Measurements from ENCODE around the gene PEA15.

PEA15 gene

GRCh38 chr1:160239582-160240299 is 34.6 kb downstream of the PEA15 start:
- no peak for DNase-seq (ENCODE audit: low spot score)

- DNase-seq (ENCODE audit: low spot score) = no peak
Observed at GRCh38 chr1:160243767-160244166, 38.6 kb downstream of the PEA15 start.

DNA sequence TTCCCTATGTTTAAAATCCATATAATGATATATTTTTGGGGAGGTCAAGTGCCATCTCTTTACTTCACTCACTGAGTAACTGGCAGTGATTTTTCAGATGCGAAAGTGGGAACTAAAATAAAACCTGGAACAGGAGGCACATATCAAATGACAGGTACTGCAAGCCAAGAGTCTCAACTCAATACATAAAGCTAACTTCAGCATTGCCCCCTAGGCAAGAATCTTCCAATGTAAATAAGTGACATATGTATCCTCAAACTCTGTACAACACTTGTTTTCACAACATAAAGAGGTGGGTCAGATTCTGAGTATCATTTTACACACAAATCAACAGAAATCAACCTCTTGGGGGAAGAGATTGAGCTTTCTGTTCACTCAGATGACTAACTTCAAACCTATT is 39.0 kb downstream of the PEA15 start:
- no peak for DNase-seq (ENCODE audit: low spot score)

GRCh38 chr1:160245434-160245833 is 40.2 kb downstream of the PEA15 start:
- no peak for DNase-seq (ENCODE audit: low spot score)

- DNase-seq (ENCODE audit: low spot score) = no peak
Observed at GRCh38 chr1:160247053-160247452, 41.9 kb downstream of the PEA15 start.

DNA sequence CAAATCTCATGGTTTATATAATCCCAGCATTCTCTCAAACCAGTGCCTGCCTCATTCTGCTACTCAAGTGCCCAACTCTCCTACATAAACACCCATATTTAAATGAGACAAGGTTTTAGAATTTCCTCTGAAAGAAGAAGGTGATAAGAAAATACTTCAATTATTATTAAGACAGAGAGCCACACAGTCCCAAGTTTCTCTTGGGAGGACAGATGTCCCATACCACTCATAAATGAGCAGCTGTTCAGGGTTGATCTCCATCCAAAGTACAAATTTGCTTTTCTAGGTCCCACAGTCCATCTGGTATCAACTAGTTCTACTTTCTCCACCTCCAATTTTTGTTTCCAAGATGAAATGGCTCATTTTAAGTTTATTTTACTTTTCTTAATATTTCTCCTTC is 45.8 kb downstream of the PEA15 start:
- peak; percentile 24 for DNase-seq (ENCODE audit: low spot score)

DNA sequence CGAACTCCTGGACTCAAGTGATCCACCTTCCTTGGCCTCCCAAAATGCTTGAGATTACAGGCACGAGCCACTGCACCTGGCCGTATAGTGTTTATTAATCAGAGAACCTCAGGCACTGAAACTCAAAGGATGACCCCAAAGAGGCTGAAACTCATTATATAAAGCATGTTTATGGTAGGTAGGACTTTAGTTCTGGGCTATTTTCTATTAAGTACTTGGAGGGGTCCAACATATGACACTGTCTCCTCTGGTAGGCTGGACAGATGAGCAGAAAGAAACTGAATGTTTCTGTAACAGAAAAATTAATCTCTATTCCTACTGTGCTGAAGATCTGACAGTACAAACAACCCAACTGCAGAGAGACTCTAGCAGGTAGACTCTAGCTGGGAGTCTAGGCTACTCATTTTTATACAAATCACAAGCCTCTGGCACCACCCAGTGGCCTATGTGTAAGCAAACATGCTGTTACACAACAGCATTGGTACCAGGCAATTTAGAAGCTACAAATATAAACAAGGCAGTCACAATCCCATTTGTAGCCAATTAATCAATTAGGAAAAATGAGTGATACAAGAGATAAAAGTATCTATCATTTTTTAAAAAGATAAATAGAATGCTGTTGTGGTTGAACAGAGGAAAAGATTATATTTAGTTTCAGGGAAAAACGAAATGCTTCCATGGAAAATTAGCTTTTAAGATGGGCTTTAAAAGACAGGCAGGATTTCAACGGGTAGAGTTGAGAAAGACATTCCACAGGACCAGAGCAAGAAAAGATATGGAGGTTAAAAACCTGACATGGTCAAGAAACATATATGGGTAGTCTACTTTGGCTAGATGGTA is 46.7 kb downstream of the PEA15 start:
- DNase-seq (ENCODE audit: low spot score) = peak; percentile 93

DNA sequence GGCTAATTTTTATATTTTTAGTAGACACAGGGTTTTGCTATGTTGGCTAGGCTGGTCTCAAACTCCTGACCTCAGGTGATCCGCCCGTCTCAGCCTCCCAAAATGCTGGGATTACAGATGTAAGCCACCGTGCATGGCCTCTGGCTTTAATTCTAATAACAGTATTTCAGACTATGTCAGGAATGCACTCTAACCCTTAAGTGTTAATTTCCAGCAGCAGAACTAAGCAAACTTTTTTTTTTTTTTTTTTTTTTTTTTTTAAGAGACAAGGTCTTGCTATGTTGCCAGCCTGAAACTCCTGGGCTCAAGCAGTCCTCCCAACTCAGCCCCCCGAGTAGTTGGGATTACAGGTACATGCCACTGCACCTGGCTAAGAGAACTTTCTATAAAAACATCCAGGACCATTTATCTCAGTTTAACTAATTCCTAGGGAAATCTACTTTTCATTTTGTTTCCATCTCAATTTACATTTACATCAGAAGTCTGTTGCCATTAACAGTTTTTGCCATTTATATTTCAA is 50.7 kb downstream of the PEA15 start:
- DNase-seq (ENCODE audit: low spot score) = no peak

DNA sequence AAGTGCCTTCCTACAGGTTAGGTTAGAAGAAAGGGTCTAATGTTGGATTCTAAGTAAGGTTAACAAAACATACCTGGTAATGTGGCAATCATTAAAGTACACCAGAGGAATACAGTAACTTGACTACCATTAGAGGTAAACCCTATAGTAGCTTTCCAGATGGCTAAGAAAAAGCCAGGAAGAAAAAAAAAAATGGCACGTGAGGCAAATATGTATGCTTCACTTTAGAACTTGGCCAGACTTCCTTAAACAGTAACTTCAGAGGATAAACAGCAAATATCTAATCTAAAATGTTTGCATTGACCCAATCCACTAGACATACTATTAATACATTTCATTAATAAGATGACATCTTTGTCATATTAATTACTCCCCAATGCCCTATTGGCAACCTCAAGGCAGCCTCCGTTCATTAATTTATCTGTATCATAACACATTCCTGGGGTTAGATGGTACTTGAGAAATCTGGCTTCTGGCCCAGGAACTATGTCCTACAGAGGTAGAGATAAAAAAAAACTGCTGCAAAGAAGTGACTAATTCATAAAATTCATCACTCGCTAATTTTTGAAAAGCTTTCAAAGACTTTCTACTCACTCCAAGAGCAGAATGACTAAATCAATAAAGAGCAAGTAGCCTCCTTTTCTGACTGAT is 51.3 kb downstream of the PEA15 start:
- DNase-seq (ENCODE audit: low spot score) = no peak

- peak; percentile 8 for DNase-seq (ENCODE audit: low spot score)
Observed at GRCh38 chr1:160257411-160258015, 52.3 kb downstream of the PEA15 start.

- DNase-seq (ENCODE audit: low spot score) = no peak
Observed at GRCh38 chr1:160258177-160258798, 53.1 kb downstream of the PEA15 start.

DNA sequence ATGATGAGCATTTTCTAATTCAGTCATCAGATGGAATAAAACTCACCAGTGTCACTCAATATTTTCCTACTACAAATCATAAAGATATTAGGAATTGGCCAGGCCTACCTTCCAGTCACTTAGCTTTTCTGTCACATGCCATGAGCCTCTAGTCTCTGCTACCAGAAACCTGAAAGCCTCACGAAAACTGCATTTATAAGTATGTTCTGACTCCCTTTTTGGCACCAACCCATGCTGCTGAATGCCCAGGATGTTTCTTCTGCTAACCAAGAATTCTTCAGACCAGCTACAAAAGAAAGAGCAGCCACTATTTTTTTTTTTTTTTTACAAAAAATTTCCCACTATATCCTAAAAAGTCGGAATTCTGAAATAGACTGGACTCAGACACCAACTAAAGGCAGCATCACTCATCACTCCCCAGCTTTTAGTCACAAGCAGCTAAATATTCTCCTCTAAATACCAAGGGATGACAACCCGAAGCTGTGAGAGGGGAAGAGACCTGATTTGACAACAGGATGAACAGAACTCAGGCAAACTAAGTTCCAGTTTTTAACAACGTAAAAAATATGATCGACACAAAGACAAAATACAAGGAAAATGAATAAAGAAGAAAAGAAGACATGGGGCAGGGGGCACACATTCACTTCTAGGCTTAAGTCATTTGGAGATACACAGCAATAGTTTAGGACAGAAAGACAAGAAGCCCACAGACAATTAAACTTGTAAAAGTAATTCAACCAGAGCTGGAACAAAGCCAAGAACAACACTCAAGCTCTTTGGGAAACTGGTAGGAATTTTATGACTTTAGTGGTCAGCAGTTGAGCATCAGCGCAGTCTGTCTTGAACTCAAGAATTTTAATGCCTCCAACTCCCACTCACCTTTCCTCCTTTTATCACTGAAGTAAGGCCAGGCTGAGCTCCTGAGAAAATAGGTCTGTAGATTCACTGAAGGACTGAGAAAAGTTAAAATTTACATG is 55.5 kb downstream of the PEA15 start:
- no peak for DNase-seq (ENCODE audit: low spot score)

DNA sequence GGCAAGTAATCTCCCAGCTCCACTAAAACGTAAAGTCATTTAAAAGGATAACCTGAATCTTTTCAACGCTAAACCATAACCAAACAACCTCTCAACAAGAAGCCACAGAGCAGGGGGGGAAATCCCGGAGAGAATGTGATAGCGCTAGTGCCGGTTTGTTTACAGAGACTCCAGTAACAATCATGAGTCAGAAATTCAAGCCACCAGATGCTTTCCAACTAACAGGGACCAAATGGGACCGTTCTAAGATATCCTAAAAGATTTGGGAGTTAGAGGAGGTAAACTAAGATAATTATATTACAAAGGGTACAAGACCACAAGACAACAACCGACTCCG is 56.3 kb downstream of the PEA15 start:
- peak; percentile 34 for DNase-seq (ENCODE audit: low spot score)

DNA sequence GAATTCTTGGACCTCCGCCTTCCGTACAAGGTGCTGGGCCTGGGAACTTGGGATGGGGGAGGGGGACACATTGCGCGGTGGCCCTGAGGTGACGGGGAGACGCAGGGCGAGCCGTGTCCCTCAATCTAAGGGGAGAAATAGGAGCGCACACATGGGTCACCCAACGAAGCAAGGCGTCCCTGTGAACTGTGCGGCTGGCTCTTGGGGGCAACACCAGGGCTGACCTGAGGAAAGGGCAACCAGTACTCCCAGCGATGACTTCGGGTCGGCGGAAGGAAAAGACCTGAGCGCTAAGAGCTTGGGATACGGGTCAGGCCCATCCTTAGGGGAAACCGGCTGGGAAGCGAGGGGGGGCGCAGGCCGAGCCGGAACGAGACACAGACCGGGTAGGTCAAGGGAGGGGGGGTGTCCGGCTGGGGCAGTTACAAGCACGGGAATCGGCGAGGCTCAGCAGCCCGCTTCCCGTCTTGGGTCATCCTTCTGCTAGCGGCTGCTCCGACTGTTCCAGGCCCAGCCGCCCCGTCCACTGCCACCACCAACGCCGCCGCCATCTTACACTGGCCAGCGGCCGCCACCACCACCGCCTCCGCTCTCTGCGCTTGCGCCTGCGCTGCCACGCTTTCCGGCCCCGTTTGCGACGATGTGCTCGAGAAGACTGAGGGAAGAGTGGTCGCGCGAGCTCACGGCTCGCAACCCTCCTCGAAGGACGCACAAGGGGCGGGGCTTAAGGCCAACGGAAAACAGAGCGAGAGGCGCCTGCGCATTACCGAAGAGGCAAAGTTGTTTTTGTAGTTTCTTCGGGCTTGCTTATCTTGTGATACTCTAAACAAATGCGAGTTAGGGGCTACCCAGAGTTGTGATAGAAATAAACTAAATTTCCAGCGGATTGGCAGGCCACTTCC is 57.0 kb downstream of the PEA15 start, which contains the start of gene DCAF8:
DCAF8 (minus strand) TSS at position 657 of the 902 bp plus-strand sequence. CDS start 18,541 bp downstream, outside the sequence.
- peak; percentile 99 for DNase-seq (ENCODE audit: low spot score)

DNA sequence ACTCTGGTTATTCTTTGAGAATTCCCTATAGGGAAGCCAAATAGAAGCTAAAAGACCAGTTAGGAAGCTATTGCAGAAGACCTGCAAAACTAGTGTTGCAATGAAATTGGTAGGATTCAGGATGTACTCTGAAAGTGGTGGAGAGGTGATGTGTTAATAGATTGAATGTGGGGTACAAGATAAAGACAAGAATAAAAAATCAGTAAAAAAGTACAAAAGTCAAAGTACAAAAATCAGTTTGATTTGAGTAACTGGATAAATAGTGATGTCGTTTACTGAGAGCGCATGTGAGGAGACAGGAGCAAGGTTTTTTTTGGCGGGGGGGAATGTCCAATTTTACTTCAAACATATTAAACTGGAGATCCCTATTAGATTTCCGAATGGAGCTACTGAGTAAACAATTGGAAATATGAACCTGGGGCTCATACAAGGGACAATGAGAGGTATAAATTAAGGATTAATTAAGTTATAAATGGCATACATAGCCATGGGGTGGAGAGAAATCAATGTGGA is 59.7 kb downstream of the PEA15 start:
- DNase-seq (ENCODE audit: low spot score) = no peak

All from Ammon's horn (tissue), 1 donor.